HepG2 (cell line): Measurements from ENCODE around the gene TST. TPM values are rescaled to one million over a fixed set of nuclear protein-coding genes. Genes with fewer than 3 reads are reported as not detected.
A peak's percentile ranks its signal among the peaks of the same experiment; 100 is the strongest.

ENCODE experiments used
- E2F1 ChIP-seq: sonication (generic); formaldehyde crosslinking; IDR thresholded peaks from 2 replicates; pipeline ENCODE4 v1.5.0; 2020; ENCODE audit warnings: missing genetic modification reagents
- EED ChIP-seq: sonication (generic); formaldehyde crosslinking; IDR thresholded peaks from 2 replicates; pipeline ENCODE4 v1.5.0; 2020; ENCODE audit warnings: mild to moderate bottlenecking, missing genetic modification reagents
- EZH2 ChIP-seq: conservative IDR thresholded peaks from 2 replicates; pipeline ENCODE4 v1.6.1; 2012; ENCODE audit warnings: mild to moderate bottlenecking, low read depth, low read length, moderate library complexity
- GABPB1 ChIP-seq: IDR thresholded peaks from 2 replicates; pipeline ENCODE4 v1.6.1; 2016; ENCODE audit warnings: mild to moderate bottlenecking, missing genetic modification reagents, moderate library complexity, missing compliant biosample characterization
- IKZF1 ChIP-seq: fragments of 450-650 bp; IDR thresholded peaks from 2 replicates; pipeline ENCODE4 v1.7.1; 2016
- NR2F6 ChIP-seq, 2 experiments: IDR thresholded peaks; 2 replicates each; pipeline ENCODE4 v1.6.1; 2016; ENCODE audit warnings: antibody characterized with exemption in 1 of 2, mild to moderate bottlenecking in 1 of 2
- PRPF4 ChIP-seq: fragments of 200-400 bp; formaldehyde crosslinking; IDR thresholded peaks from 2 replicates; pipeline ENCODE4 v1.6.1; 2016; ENCODE audit warnings: low read length, low read depth; ENCODE audit not compliant: poor library complexity, severe bottlenecking
- ZBTB38 ChIP-seq: sonication (generic); formaldehyde crosslinking; IDR thresholded peaks from 2 replicates; pipeline ENCODE4 v1.5.1; 2020; ENCODE audit warnings: mild to moderate bottlenecking, missing genetic modification reagents
- ZNF17 ChIP-seq: sonication (generic); formaldehyde crosslinking; IDR thresholded peaks from 2 replicates; pipeline ENCODE4 v1.5.0; 2020; ENCODE audit warnings: mild to moderate bottlenecking, missing genetic modification reagents
- ZNF317 ChIP-seq: sonication (generic); formaldehyde crosslinking; IDR thresholded peaks from 2 replicates; pipeline ENCODE4 v1.5.0; 2020; ENCODE audit warnings: mild to moderate bottlenecking, missing genetic modification reagents
- ZNF605 ChIP-seq: sonication (generic); formaldehyde crosslinking; IDR thresholded peaks from 2 replicates; pipeline ENCODE4 v1.8.0; 2022; ENCODE audit warnings: mild to moderate bottlenecking, missing genetic modification reagents
- ZNF619 ChIP-seq: sonication (generic); formaldehyde crosslinking; IDR thresholded peaks from 2 replicates; pipeline ENCODE4 v1.4.0; 2020; ENCODE audit warnings: mild to moderate bottlenecking, missing genetic modification reagents
- ZNF710 ChIP-seq: sonication (generic); formaldehyde crosslinking; IDR thresholded peaks from 2 replicates; pipeline ENCODE4 v1.5.0; 2020; ENCODE audit warnings: mild to moderate bottlenecking, missing genetic modification reagents, borderline replicate concordance
- ZNF781 ChIP-seq: sonication (generic); formaldehyde crosslinking; IDR thresholded peaks from 2 replicates; pipeline ENCODE4 v1.5.1; 2020; ENCODE audit warnings: borderline replicate concordance, mild to moderate bottlenecking, missing genetic modification reagents; ENCODE audit errors: not compliant biosample characterization
- polyA plus RNA-seq, 8 experiments: library from polyadenylated mRNA; depleted of rRNA in 3 of 8; stranded (reverse) in 7 of 8; unstranded in 1 of 8; fragments of >200 nt; fragmentation: Illumina TruSeq in 4 of 8; extraction: Trizol in 4 of 8; gene quantifications; 2 replicates each; pipeline versions ENCODE4 v1.2.1 to v1.2.3, GENCODE V29; 2011 to 2016; ENCODE audit warnings: low read depth in 4 of 8, missing spikeins in 1 of 8, mixed read lengths in 1 of 8; ENCODE audit not compliant: insufficient read depth in 1 of 8
- total RNA-seq, 5 experiments: library from RNA; depleted of rRNA; stranded (reverse); fragments of >200 nt; fragmentation: Illumina TruSeq; extraction: Trizol; gene quantifications; 2 replicates each; pipeline ENCODE4 v1.2.3, GENCODE V29; 2016; ENCODE audit warnings: low read depth in 1 of 5
- TF ChIP-seq, protein P1 (sequence below), 2 experiments: fragments of 450-650 bp in 1 of 2; sonication (generic) in 1 of 2; formaldehyde crosslinking; IDR thresholded peaks; 2 replicates each; pipeline versions ENCODE4 v1.5.0 to v1.8.0; 2020 to 2022; ENCODE audit warnings: mild to moderate bottlenecking in 1 of 2, missing genetic modification reagents in 1 of 2
- TF ChIP-seq, protein P2 (sequence below): IDR thresholded peaks from 2 replicates; pipeline ENCODE4 v1.6.1; 2016; ENCODE audit warnings: low read depth, missing genetic modification reagents, missing compliant biosample characterization
- TF ChIP-seq, protein P3 (sequence below): sonication (generic); formaldehyde crosslinking; IDR thresholded peaks from 2 replicates; pipeline ENCODE4 v1.4.0; 2020; ENCODE audit warnings: missing genetic modification reagents, borderline replicate concordance

TST gene
- total and polyA plus RNA-seq, 2 of the 13 experiments (the other 11 are each of a cell fraction or from before 2014, with no cell fraction given), result 44.6 to 63.6 TPM

DNA sequence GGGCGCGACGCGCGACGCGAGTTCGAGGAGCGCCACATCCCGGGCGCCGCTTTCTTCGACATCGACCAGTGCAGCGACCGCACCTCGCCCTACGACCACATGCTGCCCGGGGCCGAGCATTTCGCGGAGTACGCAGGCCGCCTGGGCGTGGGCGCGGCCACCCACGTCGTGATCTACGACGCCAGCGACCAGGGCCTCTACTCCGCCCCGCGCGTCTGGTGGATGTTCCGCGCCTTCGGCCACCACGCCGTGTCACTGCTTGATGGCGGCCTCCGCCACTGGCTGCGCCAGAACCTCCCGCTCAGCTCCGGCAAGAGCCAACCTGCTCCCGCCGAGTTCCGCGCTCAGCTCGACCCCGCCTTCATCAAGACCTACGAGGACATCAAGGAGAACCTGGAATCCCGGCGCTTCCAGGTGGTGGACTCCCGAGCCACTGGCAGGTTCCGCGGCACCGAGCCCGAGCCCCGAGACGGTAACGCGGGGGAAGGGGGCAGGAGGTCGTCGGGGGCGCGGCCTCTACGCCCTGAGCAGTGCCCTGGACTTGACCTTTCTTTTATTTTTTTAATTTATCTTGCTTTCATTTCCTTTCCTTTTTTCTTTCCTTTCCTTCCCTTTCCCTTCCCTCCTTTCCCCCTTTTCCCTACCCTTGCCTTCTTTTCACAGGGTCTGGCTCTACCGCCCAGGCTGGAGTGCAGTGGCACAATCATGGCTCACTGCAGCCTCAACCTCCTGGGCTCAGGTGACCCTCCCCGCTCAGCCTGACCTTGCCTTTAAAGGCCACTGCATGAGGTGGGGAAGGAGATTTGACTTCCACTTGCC is 5.3 kb upstream of the TST start (continued):
- TF ChIP-seq, protein P1, sequence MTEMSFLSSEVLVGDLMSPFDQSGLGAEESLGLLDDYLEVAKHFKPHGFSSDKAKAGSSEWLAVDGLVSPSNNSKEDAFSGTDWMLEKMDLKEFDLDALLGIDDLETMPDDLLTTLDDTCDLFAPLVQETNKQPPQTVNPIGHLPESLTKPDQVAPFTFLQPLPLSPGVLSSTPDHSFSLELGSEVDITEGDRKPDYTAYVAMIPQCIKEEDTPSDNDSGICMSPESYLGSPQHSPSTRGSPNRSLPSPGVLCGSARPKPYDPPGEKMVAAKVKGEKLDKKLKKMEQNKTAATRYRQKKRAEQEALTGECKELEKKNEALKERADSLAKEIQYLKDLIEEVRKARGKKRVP (CRISPR knock-in tag; IDR thresholded peaks at IDR 0.05), result no peak
- TF ChIP-seq, protein P2, sequence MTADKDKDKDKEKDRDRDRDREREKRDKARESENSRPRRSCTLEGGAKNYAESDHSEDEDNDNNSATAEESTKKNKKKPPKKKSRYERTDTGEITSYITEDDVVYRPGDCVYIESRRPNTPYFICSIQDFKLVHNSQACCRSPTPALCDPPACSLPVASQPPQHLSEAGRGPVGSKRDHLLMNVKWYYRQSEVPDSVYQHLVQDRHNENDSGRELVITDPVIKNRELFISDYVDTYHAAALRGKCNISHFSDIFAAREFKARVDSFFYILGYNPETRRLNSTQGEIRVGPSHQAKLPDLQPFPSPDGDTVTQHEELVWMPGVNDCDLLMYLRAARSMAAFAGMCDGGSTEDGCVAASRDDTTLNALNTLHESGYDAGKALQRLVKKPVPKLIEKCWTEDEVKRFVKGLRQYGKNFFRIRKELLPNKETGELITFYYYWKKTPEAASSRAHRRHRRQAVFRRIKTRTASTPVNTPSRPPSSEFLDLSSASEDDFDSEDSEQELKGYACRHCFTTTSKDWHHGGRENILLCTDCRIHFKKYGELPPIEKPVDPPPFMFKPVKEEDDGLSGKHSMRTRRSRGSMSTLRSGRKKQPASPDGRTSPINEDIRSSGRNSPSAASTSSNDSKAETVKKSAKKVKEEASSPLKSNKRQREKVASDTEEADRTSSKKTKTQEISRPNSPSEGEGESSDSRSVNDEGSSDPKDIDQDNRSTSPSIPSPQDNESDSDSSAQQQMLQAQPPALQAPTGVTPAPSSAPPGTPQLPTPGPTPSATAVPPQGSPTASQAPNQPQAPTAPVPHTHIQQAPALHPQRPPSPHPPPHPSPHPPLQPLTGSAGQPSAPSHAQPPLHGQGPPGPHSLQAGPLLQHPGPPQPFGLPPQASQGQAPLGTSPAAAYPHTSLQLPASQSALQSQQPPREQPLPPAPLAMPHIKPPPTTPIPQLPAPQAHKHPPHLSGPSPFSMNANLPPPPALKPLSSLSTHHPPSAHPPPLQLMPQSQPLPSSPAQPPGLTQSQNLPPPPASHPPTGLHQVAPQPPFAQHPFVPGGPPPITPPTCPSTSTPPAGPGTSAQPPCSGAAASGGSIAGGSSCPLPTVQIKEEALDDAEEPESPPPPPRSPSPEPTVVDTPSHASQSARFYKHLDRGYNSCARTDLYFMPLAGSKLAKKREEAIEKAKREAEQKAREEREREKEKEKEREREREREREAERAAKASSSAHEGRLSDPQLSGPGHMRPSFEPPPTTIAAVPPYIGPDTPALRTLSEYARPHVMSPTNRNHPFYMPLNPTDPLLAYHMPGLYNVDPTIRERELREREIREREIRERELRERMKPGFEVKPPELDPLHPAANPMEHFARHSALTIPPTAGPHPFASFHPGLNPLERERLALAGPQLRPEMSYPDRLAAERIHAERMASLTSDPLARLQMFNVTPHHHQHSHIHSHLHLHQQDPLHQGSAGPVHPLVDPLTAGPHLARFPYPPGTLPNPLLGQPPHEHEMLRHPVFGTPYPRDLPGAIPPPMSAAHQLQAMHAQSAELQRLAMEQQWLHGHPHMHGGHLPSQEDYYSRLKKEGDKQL (CRISPR knock-in tag), result no peak
- TF ChIP-seq PRPF4 (no peak), ZNF605 (CRISPR knock-in tag) (0 out of 2 replicates have a peak, but pooled peaks have one; percentile 45), ZNF317 (CRISPR knock-in tag) (no peak), ZNF781 (CRISPR knock-in tag) (no peak), ZNF619 (CRISPR knock-in tag) (no peak), ZNF17 (CRISPR knock-in tag) (no peak), EZH2 (no peak), NR2F6 (IDR thresholded peaks at IDR 0.05) (no peak; the same call in 1 of the 2 replicates), NR2F6 (CRISPR knock-in tag; IDR thresholded peaks at IDR 0.05) (0 out of 2 replicates have a peak, but pooled peaks have one; percentile 12), ZNF710 (0 out of 2 replicates have a peak, but pooled peaks have one; percentile 23), IKZF1 (no peak), E2F1 (CRISPR knock-in tag) (no peak), EED (no peak), ZBTB38 (CRISPR knock-in tag) (peak; percentile 95), GABPB1 (CRISPR knock-in tag) (no peak; the same call in 1 of the 2 replicates)
- TF ChIP-seq, protein P3, sequence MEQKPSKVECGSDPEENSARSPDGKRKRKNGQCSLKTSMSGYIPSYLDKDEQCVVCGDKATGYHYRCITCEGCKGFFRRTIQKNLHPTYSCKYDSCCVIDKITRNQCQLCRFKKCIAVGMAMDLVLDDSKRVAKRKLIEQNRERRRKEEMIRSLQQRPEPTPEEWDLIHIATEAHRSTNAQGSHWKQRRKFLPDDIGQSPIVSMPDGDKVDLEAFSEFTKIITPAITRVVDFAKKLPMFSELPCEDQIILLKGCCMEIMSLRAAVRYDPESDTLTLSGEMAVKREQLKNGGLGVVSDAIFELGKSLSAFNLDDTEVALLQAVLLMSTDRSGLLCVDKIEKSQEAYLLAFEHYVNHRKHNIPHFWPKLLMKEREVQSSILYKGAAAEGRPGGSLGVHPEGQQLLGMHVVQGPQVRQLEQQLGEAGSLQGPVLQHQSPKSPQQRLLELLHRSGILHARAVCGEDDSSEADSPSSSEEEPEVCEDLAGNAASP (CRISPR knock-in tag), result no peak
